Dedifferentiated amniotic fluid mesenchymal stem cell (primary cell): ENCODE results near the gene PARP11.
"Not testable (repeated sequence)": the region's sequence is repeated elsewhere in the genome, so short reads cannot be mapped to it uniquely, and the experiment has no call there.

Source experiments
- DNase-seq: peaks from one replicate; pipeline ENCODE4 v3.0.0-alpha.2; 2016; ENCODE audit errors: extremely low spot score

The PARP11 gene

DNA sequence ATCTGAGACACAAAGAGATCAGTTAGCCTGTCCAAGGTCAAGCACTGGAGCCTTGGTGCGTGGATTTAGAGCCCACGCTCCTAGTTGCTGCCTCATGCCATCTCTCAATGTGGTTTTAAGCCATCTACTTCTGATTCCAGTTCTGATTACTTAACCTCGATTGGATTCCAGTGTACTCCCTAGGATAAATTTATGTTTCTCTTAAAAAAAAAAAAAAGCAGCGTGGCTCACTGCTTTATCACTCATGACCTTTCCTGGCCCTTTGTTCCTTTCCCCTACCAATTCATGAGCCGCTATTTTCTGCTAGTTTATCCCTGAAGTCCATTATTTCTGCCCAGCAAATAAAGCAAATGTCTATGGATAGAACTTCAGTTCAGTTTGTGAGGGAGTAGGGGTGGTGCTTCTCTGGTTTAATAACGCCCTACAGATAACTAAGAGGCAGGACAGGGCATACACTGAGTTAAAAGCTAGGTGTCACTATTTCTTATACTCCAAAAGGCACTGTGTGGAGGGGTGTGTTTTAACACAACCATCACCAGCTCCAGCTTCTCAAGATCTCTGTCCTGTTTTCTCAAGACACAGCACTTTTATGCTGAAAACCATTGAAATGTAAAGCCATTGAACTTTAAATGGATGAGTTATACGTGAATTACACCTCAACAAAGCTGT is 9.8 kb upstream of the PARP11 start:
- DNase-seq, result no peak

DNA sequence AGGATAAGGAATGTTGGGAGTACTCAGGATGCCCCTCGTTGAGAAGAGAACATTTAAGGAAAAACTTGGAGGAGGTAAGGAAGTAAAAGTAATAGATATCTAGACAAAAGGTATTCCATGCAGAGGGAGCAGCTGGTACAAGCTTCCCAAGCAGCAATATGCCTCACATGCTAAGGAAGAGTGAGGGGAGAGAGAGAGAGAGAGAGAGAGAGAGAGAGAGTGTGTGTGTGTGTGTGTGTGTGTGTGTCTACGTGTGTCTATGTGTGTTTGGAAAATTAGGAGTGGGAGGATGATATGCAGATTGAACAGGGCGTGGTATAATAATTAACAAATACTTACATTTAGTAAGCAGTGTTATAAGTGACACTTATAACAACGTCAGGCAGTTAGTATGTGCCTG is 9.2 kb upstream of the PARP11 start:
- no peak for DNase-seq

DNA sequence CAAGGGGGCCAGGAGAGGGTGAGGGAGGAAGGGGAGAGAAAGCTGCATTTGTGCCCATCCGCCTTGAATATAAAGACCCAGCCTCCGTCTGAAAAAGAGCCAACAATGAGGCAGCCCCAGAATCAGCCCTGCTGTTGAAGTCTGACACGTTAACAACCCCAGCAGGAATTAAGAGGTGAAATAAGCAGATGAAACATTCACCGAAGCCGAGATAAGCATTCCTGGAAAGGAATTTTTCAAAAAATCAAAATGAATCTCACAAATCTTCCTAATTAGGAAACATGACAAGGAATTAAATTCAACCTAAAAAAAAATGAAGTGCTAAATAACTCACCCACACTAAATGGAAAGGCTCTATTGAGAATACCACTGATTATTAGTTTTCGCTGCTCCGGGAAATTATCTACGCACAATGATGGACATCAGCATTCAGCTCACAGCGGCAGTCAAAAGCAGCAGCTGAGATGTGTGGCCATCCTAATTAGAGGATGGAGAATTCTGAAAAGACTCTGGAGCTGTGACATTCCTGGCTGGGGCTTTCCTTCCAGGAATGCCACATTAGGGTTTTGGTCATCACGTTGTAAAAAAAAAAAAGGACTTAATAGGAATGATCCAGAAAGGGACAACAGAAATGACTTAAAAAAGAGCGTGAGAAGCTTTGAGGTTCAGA is 8.2 kb upstream of the PARP11 start:
- no peak for DNase-seq

DNA sequence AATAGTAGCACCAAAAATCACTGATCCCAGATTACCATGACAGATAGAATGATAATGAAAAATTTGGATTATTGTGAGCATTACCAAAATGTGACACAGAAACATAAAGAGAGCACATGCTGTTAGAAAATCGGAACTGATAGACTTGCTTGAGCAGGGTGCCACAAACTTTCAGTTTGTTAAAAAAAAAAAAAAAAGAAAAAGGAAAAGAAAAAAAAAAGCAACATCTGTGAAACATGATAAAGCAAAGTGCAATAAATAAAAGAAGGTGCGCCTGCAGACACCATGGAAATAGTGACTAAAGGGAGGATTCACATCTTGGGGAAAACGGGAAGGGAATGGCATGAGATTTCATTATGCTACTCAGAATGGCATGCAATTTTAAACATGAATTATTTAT is 6.6 kb upstream of the PARP11 start:
- DNase-seq, result no peak

DNA sequence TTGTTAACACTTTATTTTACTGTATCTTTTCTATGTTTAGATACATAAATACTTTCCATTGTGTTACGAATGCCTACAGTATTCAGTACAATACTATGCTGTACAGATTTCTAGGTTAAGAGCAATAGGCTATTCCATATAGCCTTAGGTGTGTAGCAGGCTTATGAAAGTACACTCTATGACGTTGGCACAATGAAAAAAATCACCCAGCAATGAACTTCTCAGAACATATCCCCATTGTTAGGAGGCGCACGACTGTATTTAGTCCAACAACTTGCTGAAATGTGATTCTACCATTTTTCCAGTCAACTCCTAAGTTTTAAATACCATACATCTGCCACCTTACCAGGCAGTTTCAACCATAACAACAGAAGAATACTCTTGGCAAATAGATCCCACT is 1.8 kb downstream of the PARP11 start:
- DNase-seq, result no peak

DNA sequence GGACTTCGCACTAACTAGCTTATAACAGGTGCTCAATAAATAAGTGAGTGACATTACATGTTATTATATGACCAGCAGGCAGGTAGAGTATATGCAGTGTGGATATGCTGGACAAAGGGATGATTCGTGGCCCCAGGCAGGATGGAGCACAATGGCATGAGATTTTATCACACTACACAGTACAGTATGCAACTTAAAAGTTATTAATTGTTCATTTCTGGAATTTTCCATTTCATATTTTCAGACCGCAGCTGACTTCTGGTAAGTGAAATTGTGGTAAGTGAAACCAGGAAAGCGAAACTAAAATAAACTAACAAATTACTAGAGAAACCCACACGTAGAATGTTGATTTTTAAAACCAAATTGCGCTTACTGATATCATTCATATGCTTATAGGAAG is 3.3 kb downstream of the PARP11 start:
- no peak for DNase-seq

DNA sequence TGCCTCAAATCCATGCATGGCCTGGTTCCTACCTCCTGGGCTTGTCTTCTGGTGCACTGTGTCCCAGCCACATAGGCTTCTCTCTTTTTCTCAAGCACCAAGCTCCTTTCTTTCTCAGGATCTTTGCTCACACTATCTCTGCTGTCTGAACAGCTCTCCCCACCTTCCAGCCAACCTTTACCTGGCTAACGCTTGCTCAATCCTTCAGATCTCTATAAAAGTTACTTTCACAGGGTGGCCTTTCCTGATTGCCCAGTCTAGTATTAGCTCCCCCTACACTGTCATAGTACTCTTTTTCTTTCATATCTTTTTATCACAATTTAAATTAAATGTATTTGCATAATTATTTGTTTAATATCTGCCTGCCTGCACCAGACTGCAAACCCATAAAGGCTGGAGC is 3.8 kb downstream of the PARP11 start:
- DNase-seq, result no peak

DNA sequence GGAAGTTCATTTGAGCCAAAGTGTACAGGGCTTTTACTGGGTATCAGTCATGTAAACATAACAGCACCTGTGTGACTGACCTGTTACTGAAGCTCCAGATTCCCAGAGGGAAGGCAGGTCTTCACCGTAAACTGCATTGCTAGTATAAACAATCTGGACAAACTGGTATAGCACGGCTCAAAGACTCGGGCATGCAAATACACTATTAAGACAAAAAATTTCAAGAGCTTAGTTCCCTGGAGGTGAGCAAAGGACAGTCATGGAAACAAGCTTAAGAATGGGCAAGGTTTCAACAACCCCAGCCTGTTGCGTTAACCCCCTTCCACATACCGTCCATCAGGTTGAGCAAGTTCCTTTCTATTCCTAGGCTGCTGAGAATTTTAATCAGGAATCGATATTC is 9.4 kb downstream of the PARP11 start:
- no peak for DNase-seq

DNA sequence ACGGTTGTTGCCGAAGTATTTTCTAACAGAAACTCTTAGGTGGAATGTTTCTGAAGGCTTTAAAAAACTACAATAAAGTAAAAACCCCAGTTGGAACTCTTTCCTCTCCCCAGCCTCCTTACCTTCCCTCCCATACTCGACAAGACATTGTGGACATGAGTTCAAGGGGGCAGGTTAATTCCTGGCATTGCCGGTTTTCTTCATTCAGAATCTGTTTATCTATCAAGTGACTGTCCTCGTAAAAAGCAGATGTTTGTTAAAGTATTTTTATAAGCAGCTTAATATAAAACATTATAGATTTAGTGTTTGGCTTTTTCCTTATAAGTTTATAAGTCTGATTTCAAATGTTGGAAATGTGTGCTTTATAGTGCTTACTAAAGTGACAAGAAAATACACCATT is 30.7 kb downstream of the PARP11 start:
- no peak for DNase-seq

DNA sequence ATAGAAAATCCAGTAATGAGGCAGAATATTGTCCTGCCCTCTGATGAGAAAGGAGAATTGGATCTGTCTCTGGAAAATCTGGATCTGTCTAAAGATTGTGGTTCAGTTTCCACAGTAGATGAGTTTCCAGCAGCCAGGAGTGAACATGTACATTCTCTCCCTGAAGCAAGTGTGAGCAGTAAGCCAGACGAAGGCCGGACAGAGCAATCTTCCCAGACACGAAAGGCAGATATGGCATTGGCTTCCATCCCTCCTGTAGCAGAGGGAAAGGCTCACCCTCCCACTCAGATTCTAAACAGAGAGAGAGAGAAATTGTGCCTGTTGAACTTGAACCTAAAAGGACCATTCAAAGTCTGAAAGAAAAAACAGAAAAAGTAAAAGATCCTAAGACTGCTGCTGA is 31.4 kb downstream of the PARP11 start:
- no peak for DNase-seq

DNA sequence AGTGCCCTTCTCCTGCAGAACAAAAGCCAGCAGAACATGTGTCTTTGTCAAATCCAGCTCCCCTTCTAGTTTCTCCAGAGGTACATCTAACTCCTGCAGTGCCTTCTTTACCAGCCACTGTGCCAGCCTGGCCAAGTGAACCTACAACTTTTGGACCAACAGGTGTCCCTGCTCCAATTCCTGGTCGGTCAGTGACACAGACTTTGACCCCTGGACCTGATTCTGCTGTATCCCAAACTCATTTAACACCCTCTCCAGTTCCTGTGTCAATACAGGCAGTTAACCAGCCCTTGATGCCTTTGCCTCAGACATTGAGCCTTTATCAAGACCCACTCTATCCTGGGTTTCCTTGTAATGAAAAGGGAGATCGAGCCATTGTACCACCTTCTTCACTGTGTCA is 32.4 kb downstream of the PARP11 start:
- DNase-seq, result not testable (repeated sequence)

DNA sequence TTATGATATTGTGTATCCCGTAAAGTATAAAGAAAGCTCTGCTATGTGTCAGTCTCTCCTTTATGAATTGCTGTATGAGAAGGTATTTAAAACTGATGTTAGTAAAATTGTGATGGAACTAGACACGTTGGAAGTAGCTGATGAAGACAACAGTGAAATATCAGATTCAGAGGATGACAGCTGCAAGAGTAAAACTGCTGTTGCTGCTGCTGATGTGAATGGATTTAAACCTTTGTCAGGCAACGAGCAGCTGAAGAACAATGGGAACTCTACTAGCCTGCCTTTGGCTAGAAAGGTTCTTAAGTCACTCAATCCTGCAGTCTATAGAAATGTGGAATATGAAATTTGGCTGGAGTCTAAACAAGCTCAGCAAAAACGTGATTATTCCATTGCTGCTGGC is 33.5 kb downstream of the PARP11 start:
- not testable (repeated sequence) for DNase-seq

DNA sequence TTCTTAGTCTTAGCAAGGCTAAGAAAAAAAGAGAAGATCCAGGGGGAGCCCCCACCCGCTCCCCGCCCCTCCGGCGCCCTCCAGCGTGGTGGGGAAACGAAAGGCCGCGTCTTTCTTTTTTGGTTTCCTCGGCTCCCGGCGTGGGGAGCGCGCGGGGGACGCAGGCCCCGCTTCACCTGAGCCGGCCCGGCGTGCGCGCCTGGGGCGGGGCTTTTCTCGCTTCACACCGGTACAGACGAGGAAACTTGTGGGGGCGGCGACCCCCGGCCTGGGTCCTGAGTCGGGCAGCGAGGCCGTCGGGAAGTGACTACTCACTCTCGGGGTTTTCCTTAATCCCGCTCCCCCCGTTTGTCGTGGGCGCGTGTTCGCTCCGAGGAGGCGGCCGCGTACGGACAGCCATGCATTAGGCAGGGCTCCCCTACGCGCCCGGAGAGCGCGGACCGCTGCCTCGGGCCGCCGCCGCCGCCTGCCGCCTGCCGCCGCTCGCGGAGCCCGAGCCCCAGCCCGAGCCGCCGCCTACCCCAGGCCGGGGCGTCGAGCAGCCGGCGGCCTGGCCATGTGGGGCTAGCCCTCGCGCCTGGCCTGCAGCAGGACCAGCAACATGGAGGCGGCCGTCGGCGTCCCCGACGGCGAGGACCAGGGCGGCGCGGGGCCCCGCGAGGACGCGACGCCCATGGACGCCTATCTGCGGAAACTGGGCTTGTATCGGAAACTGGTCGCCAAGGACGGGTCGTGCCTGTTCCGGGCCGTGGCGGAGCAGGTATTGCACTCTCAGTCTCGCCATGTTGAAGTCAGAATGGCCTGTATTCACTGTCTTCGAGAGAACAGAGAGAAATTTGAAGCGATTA is 34.3 kb downstream of the PARP11 start:
- not testable (repeated sequence) for DNase-seq

DNA sequence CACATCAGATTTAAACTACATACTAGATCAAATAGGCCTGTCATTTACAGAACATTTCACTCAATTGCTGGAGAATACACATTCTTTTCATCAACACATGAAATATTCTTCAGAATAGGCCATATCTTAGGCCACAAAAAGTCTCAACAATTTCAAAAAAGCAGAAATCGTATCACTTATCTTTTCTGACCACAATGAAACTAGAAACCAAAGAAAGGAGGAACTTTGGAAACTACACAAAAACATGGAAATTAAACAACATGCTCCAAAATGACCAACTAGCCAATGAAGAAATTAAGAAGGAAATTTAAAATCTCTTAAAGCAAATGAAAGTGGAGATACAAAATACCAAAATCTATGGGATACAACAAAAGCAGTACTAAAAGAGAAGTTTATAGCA is 35.1 kb downstream of the PARP11 start:
- DNase-seq, result no peak

DNA sequence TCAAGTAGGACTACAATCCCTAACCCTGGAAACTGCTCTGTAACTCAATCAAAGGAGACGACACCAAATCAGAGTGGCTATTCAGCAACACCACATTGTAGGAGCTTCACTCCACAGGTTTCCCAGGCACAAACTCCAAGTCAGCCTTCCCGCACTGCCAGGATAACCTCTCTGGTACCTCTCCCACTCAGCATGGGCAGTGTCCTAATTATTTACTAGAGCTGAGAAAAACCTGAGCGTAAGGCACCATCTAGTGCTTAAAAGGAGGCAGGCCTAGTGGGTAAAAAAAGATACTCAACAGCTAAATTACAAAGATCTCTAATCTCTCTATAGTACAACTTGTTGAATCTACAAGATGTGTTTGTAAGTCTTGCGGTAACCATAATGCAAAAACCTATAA is 36.1 kb downstream of the PARP11 start:
- DNase-seq, result no peak

DNA sequence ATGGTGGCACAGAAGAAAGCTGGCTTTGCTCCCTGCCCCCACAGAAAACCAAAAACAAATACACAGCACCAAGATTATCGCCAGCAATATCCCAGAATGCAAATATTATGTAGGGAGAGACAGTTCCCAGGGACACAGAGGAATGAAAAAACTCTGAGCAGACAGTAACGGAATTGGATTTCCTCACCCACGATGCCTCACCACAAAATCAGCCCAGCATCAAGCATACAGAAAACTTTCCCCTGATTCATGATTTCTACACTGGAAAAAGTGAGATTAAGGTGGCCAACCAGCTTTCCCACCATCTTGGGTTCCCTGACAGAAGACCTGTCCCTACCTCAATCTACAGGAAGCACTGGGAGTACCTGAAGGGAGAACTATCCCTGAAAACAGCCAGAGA is 36.6 kb downstream of the PARP11 start:
- no peak for DNase-seq

DNA sequence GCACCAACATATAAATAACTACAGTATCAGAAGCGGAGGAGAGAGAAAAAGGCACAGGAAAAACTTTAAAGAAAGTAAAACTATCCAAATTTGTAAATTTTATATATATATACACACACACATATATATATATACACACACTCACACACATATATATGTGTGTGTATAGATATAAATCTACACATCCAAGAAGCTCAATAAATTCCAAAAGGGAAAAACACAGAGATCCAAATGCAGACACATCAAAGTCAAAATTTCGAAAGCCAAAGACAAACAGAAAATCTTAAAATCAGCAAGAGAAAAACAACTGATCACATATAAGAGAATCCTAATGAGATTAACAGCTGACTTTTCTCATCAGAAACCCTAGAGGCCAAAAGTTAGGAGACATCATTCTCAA is 37.3 kb downstream of the PARP11 start:
- DNase-seq, result no peak

DNA sequence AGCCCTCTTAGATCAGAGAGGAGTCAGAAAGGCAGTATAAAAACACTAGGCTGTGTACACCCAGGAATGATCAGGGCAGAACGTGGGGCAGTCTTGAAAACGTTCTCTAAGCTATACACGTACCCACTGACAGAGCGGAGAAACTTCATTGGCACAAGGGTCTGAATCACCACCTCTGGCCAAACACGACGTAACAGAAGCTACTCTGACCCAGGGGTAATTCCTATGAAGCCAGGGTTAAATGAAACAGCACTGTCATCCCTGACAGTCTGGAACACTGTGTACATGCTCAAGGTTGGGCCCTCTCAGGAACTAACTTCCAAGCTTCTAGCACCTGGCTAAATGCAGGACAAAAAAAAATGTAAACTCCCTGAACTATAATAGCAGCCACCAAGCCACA is 38.4 kb downstream of the PARP11 start:
- no peak for DNase-seq

DNA sequence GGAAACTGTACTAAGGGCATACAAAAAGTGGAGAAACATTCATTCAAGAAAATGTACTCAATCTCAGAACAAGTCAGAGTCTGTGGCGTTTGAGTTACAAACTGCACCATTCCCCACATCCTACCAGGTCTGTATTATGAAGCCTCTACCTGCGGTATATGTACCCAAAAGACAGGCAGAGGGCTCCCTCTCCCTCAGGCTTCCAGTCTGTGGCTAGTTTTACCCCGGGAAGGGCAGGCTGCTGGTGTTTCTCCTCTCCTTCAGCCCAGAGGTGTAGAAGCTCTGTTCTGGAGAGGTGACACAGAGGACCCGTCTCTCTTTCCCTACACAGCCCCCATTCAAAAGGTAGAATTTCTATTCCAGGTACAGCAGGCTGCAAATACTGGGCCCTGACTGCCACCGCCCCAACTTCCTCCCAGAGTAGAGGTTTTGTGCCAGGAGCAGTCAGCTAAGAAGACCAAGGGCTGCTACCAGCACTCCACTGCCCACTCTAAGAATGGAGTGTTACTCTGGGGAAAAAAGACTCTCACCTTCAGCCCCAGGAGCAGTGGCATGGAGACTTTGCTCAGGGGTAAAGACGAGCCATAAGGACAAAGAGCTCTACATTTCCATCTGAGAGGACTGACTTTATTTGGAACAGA is 39.4 kb downstream of the PARP11 start:
- no peak for DNase-seq

DNA sequence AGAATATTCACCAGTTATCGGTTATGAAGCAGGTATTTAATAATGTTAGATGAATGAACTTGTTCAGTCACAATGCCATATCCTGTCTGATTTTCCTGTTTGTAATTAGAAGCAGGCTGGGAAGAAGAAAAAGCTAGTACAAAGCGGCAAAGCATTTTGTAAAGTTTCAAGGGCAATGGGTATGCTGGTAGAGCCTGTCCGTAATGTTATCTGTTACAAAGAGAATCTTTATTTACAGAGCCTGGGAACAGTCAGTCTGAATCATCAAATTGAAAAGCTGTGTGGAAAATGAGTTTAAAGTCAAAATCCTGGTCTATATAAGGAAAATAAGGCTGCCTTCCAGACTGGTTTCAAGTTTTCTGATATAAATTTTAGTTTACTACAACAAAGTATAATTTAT is 40.5 kb downstream of the PARP11 start:
- DNase-seq, result no peak

DNA sequence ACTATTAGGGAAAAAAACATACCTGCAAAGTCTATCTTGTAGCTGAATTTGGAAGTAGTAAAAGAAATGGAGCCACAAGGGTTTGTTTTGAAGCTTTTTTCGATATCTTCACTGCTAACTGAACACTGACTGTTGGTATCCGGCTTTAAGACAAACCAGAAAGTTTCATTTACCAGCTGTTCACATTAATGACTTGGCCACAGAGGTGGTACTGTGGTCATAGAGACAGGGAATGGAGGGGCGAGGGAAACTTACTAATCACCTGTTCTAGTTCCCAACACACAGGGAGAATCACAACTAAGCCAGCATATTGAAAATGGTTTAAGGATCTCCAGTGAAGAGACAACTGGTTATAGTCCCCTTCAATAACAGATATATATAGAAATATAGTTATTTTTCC is 44.3 kb downstream of the PARP11 start:
- no peak for DNase-seq

DNA sequence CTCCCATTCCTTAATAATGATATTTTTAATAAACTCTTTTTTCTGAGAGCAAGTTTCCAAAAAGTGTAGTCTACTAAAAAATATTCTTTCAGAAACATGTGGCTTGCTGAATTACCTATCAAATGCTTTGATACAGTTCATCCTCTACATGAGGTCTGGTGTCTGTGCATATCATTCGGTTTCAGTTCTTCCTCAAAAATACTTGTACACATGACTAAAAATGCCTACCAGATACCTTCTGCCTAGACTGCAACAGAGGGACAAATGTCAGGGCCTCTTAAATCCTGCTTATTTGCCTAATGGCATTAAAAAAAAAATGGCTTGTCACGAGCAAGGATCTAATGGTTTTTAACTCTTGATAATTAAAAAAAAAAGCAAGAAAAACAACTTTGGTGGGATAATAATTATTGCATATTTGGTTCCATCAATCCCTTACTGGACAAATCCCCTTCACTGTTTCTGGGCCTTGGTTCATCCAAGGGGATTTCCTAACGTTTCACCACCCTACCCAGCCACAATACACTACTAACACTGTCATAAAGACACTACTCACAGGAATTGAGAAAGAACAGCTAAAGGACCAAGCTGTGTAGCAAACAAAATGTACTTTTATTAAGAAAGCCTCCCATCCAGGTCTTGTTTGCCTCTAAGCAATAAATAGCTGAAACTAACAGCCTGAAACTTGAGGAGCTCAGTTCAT is 45.7 kb downstream of the PARP11 start:
- DNase-seq, result no peak
